GM19193 (cell line): ENCODE measurements around the gene CRYBG3.

Experiments
- POLR2A ChIP-seq: IDR thresholded peaks from 4 replicates; pipeline ENCODE4 v1.6.1; 2011; ENCODE audit not compliant: insufficient read depth, insufficient read length; ENCODE audit errors: extremely low read depth

CRYBG3 gene

DNA sequence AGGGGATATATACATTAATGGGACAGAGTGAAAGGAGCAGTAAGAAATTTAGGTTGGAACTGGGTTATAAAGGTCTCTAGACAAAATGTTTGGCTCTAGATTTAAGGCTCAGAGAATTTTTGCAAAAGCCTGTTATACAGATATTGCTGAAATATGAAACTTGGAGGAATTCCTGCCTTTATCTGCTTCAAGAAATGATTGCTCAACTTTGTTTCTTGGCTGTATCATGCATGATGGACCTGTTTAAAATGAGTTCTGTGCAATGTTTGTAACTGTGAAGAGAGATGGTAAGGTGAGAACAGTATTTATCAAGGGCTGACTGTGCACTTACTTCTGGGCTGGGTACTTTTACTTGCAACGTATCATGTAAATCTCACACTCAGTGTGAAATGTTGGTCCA lies 3.3 kb downstream of the CRYBG3 start:
- no peak for TF ChIP-seq POLR2A

DNA sequence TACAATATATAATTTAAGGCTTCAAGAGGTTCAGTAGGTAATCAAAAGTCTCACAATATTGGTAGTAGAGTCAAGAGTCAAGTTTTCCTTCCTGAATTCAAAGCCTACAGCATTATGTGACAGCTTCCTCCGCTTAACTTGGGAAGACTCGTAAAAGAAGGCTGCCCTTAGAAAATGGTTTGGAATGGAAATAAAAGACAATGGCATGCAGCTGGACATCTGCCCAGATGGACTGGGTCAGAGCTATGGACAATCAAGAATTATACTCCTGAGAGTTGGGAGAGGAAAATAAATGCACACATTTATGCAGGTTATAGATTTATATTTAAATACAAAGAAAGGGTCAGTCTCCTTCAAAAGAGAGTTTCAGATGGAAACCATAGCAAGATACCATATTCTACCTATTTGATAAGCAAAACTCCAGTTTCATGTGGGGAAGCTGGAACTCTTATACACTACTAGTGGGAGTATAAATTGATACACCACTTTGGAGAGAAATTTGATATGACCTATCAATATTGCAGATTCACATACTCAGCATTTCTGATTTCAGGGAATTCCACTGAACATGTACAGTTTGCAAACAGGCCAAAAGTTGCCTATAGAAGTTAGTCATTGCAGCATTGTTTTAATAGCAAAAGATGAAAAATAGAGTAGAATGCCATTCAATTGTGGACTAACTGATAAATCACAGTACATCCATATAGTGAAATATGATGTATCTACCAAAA lies 6.1 kb downstream of the CRYBG3 start:
- TF ChIP-seq POLR2A = no peak

DNA sequence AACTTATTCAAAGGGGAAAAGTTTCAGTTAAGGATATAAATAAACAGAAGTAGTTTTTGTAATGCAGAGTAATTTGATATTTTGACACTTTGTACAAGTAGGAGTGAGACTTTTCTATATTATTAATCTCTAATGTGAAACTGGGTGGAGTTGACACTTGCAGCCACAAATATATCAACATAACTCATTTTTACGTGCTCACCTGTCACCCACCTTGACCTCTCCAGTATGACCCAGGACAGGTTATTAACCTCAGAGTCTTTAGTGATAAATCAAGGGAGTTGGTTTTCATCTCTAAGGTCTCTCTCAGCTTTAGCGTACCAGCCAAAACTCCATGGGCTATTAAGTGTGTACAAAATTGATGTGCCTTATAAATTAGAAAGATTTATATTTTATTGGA lies 7.4 kb downstream of the CRYBG3 start:
- no peak for TF ChIP-seq POLR2A

DNA sequence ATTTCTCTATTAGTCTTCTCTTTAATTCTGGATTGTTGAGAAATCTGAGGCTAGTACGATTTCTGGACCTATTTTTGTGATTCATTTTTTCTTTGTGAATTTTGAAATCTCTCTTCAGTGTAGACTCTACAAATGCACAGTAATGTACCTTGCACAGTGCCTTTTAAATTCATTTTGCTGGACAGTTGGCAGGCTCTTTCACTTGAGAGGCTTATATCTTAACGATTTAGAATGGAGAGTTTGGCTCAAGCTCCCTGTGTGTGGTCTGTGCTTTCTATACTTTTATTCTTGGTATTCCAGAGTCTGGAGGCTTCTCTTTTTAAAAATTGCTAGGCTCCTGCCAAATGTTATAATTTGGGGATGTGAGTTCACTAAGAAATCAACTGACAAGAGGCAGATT lies 8.8 kb downstream of the CRYBG3 start:
- TF ChIP-seq POLR2A = no peak

DNA sequence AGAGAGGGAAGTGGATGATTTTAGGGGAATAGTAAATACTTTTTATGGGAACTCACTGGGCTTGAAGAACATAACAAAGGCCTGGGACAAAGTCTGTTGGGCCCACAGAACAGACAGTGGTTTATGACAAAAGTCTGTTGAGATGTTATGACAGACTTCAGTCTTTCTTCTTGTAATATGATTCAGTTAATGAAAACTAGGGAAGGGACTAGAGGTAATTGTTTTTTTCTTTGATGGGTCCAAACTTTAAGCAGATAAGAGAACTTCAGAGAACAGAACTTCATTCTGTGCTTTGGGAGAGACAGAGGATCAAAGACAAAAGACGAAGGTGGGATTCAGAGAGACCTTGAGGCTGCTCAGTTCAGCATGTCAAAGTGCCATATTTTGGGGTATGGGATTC lies 9.3 kb downstream of the CRYBG3 start:
- no peak for TF ChIP-seq POLR2A

DNA sequence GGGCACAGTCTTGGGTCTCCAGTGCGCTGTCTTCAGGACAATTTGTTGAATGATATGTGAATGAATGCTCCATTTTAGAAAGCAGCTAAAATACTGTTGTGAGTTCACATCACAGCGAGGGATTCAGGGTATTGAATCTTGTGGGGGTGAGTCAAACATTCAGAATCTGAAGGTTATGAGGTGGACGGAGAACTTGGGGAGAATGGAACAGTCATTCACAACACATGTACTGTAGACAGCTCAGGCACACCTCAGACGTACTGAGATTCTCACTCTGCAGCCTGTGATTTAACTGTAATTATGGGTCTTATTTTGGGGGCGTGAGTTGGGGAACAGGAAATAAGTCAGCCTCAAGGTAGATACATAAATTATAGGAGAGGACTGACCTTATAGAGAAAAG lies 13.9 kb downstream of the CRYBG3 start:
- no peak for TF ChIP-seq POLR2A

DNA sequence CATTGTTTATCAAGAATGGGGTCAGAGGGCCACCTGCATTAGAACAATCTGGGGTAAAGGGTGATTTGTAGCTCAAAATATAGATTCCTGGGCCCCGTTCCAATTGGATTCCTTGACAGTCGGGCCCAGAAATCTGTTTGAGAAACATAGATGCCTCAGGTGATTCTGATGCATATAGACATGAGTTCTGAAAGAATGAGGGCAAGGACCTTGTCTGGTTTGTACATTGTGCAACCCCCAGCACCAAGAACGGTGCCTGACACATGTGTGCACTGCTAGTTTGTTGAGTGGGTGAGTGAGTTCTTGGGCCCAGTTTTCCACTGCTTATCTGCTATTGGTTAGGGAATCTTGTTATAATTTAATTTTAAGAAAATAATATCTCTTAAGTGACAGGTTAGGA lies 16.6 kb downstream of the CRYBG3 start:
- TF ChIP-seq POLR2A = no peak

DNA sequence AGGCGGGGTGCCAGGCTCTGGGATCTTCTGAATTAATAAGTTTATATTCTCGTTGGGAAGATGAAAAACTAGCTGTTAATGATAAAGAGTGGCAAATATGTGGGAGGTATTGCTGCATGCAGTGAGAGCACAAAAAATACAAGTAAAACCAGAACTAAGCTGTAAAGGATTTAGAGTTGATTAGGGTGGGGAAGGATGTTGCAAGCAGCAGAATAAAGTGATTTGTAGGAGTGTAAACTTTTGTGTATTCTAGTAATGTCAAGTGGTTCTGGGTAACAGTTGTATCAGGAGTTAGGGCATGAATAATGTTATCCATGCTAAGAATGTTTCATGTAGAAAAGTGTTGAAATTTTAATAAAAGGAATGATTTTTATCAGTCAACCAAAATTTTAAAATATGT lies 18.1 kb downstream of the CRYBG3 start:
- TF ChIP-seq POLR2A = no peak

DNA sequence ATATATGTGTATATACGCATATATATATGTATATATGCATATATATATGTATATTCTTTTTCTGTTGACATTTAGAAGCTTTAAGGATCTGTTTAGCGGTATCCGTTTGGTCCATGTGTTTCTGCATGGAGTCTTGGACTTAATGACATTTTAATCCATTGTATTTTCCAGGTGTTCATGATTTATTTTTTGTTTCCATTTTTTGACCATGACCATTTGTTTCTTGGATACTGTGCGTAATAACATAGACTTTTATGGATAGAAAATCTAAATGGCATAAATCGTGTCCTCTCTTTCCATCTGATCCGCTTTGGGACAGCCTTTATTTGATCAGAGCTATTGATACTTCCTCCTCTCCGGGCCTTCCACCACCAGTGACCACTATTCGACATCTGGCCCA lies 19.5 kb downstream of the CRYBG3 start:
- no peak for TF ChIP-seq POLR2A

DNA sequence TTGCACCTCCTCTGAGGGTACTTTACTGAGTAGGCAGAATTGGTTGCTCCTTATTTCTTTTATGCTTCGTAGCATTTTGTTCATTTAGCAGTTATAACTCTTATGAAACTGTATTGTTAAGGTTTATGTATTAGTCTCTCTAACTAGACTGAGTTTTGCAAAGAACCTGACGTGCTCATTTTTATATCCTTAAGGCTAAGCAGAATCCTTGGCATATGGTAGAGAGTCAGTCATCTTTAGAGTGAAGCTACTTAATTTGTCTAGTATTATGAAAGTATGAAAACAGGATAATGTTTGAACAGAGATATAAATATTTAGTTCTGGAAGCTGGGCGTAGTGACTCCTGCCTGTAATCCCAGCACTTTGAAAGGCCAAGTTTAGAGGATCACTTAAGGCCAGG lies 20.1 kb downstream of the CRYBG3 start:
- no peak for TF ChIP-seq POLR2A

DNA sequence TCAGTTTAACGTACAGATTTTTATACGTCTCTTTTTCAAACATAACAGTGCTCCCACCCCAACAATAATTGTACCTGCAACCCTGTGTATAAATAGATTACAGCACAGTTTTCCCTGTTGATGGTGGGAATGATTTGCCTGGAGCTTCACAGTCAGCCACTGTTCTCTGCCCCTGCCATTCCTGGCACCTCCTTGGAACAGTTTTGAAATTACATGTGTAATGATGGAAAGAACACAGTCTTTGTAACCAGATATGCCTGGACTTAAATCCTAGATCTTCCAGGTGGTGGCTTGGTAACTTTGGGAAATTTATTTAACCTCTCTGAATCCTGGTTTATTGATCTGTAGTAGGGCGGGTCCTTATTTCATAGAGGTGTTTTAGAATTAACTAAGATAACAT lies 27.0 kb downstream of the CRYBG3 start:
- TF ChIP-seq POLR2A = no peak

DNA sequence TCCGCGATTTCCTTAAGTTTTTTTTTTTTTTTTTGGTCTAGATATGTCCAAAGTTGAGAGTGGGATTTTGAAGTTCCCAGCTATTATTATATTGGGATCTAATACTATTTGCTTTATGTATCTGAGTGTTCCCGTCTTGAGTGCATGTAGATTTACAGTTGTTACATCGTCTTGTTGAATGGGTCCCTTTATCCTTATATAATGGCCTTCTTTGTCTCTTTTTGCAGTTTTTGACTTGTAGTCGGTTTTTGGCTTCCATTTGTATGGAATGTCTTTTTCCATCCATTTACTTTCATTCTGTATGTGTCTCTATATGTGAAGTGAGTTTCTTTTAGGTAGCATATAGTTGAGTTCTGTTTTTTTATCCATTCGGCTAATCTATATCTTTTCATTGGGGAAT lies 35.6 kb downstream of the CRYBG3 start:
- no peak for TF ChIP-seq POLR2A

DNA sequence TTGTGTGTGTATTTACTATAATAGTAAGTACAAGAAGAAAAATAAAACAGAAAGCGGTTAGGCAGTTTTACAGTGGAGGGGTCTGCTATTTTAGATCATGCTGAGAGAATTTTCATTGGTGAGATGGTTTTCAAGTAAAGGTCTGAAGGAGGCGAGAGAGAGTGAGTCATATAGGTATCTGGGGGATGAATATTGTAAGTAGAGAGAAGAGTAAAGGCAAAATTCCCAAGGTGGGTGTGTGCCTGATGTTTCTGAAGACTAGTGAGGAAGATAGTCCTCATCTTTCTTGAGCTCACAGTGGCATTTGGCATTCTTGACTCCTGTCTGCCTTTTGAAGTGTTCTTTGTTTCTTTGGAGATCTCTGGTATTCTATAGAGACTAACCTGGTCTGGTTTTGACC lies 38.6 kb downstream of the CRYBG3 start:
- no peak for TF ChIP-seq POLR2A

DNA sequence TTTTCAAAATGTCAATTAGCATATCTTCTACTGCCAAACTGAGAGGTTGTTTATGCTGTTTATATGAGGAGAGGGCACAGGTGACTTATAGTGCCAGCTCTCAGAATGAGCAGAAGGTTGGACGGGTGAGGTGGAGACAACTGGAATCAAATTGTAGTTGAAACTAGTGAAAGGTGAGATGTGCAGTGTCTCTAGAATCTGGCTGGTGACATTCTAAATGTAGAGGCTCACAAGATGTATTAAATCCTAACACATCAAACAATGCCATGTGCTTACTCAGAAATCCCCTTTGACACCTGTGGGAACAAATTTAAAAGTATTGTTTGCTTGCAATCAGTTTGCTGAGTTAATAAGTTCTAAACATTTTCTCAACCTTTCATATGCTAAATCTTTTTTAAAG lies 40.8 kb downstream of the CRYBG3 start:
- TF ChIP-seq POLR2A = no peak

DNA sequence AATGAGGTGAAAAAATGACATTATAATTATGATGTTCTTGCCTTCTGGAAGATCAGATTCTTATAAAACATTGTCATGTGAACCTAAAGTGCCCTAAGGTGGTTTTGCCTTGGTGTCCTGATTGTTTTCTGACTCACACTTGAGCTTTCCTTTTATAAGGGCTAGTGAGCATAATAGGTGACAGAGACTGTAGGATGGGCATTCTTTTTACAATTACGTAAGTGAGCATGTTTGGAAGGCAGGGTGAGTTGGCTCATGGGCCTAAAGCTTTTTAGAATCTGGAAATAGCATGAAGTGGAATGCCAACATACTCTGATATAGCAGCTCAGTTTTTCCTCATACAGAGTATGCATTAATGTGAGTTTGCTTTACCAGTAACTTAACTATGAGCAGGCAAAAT lies 41.2 kb downstream of the CRYBG3 start:
- no peak for TF ChIP-seq POLR2A

DNA sequence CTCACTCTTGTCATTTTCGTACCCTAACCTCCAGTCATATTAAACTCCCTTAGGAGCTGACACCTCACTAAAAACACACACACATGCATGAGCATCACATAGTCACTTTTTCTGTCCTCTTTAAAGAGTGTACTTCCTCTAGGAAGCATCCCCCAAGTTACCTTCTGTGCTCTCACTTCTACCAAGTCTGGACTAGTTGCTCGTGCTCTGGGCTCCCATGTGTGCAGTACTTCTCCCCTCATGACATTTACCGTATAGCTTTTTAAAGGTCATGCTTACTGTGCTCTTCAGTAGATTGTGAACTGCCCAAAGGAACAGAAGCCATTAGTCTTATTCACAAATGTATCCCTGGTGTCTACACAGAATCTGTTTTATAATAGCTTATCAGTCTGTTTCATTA lies 42.0 kb downstream of the CRYBG3 start:
- no peak for TF ChIP-seq POLR2A

DNA sequence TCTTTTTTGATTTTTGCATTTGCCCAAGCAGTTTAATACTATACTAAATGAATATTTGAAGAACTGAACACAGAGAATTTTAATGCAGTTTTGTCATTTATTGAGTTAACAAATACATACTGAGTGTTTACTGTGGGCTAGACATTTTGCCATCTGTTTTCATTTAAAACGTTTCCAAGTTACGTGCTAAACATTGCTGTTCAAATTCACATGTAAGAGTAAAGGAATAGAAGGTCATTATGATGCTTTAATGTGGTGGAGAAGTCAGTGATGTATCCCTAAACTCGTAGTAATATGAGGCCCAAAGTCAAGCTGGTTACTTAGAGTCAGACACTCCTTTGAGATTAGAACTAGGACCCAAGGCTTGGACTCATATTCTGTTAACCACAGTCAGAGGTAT lies 49.4 kb downstream of the CRYBG3 start:
- TF ChIP-seq POLR2A = no peak

DNA sequence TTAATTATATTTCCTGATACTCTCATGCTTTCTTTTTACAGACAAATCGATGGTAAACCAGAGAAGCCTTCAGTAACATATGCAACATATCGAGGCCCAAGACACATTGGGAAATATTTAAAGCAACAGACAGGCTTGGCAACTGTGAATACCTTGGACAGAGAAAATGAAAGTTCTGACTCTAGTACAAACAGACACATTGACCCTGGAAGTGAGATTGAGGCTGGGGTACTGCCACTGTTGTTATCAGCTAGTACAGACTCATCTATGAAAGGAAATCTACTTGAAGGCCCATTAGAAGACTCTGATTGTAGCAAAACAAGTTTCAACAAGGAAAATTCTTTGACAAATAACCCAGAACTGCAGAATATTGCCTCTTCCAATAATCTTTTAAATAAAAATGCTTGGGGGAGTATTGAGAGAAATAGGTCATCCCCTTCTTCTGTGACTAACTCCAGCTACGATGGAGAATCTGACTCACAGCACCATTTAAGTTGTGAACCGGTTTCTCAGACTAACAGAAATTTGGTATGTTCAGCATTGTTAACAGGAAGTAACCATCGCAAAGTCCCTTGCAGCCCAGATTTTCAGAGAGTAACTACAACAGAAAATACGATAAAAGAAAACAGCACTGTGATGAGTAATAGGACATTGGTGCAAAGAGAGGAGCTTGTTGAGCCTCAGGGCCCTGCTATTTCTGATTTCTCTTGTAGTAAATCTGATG lies 50.2 kb downstream of the CRYBG3 start:
- TF ChIP-seq POLR2A = no peak
